Panc1 (cell line): Measurements from ENCODE around the gene MCTP1. TPM values are rescaled to one million over a fixed set of nuclear protein-coding genes. Genes with fewer than 3 reads are reported as not detected.

ENCODE experiments used
- ATAC-seq: fragments of 200-7000 bp; cut with Tn5 transposase; 2 replicates; pipeline ENCODE4 v1.9.1; 2020; ENCODE audit warnings: mild to moderate bottlenecking, moderate library complexity
- BruUV-seq: library from RNA; stranded (reverse); fragments of 400-500 nt; replicated peaks from 2 replicates; lab custom pipeline; 2021; lab: Mats Ljungman, UMichigan
- CTCF ChIA-PET: fragments of 300-600 bp; sonication (Branson Sonifier 250); formaldehyde crosslinking; loops from one replicate; lab custom pipeline; 2022; ENCODE audit warnings: antibody characterized with exemption; lab: Charles Lee
- POLR2A ChIA-PET: fragments of 300-600 bp; sonication (Branson Sonifier 250); formaldehyde crosslinking; loops from one replicate; lab custom pipeline; 2022; ENCODE audit warnings: antibody characterized with exemption; lab: Charles Lee
- DNase-seq: peaks from one replicate; pipeline ENCODE4 v3.0.0-alpha.2; 2010; ENCODE audit warnings: low read depth, low spot score
- H3K27ac ChIP-seq: 2 replicates; pipeline ENCODE4 v1.5.1; 2011; ENCODE audit warnings: mild to moderate bottlenecking, low read length, inconsistent platforms
- H3K27me3 ChIP-seq: fragments of 200-500 bp; sonication (Bioruptor generic); 2 replicates; pipeline ENCODE4 v1.6.0; 2014; ENCODE audit warnings: low read length, inconsistent platforms; ENCODE audit not compliant: control insufficient read depth, insufficient read depth
- H3K36me3 ChIP-seq: fragments of 200-500 bp; sonication (Bioruptor generic); 2 replicates; pipeline ENCODE4 v1.5.1; 2014; ENCODE audit warnings: inconsistent platforms, mild to moderate bottlenecking, low read length, moderate library complexity; ENCODE audit not compliant: control insufficient read depth, insufficient read depth
- H3K4me1 ChIP-seq: 2 replicates; pipeline ENCODE4 v1.5.1; 2011; ENCODE audit warnings: inconsistent platforms, mild to moderate bottlenecking, low read length, moderate library complexity; ENCODE audit not compliant: control insufficient read depth, insufficient read depth
- H3K4me3 ChIP-seq, 2 experiments: 2 replicates each; pipeline ENCODE4 v1.5.1; 2011 to 2012; ENCODE audit warnings: low read depth in 2 of 2, low read length in 2 of 2, mild to moderate bottlenecking in 2 of 2, inconsistent platforms in 1 of 2, moderate library complexity in 1 of 2
- H3K9me3 ChIP-seq: fragments of 200-500 bp; sonication (Bioruptor generic); 2 replicates; pipeline ENCODE4 v1.5.1; 2014; ENCODE audit warnings: low read depth, mild to moderate bottlenecking, inconsistent platforms, low read length, moderate library complexity; ENCODE audit not compliant: control insufficient read depth, insufficient read depth
- CTCF ChIP-seq: fragments of 450-650 bp; IDR thresholded peaks from 2 replicates; pipeline ENCODE4 v1.5.1; 2017; ENCODE audit warnings: mild to moderate bottlenecking
- POLR2AphosphoS5 ChIP-seq: IDR thresholded peaks from 2 replicates; pipeline ENCODE4 v1.6.1; 2012; ENCODE audit warnings: mild to moderate bottlenecking, low read depth, low read length, moderate library complexity
- REST ChIP-seq, 2 experiments: IDR thresholded peaks; 2 replicates each; pipeline ENCODE4 v1.6.1; 2011 to 2012; ENCODE audit warnings: low read depth in 2 of 2, control low read depth in 1 of 2, low read length in 1 of 2, mild to moderate bottlenecking in 1 of 2, moderate library complexity in 1 of 2; ENCODE audit not compliant: insufficient read depth in 1 of 2
- SIN3A ChIP-seq: IDR thresholded peaks from 2 replicates; pipeline ENCODE4 v1.6.1; 2012; ENCODE audit warnings: low read depth, mild to moderate bottlenecking, low read length, moderate library complexity, borderline replicate concordance; ENCODE audit not compliant: insufficient read depth
- TCF7L2 ChIP-seq: IDR thresholded peaks from 2 replicates; pipeline ENCODE4 v1.6.1; 2011; ENCODE audit warnings: mild to moderate bottlenecking, low read depth, low read length, inconsistent platforms
- in situ Hi-C: cut with HindIII; loops from 2 replicates; pipeline ENCODE4 v1.10.0; 2016; ENCODE audit warnings: low sequenced_read_pairs, low pct_unique_long_range_greater_than_20kb
- intact Hi-C: fragments of 100-400 bp; cut with micrococcal nuclease; formaldehyde crosslinking; loops from one replicate; pipeline ENCODE4 v1.10.0; 2022; ENCODE audit not compliant: unreplicated experiment
- total RNA-seq: library from RNA; stranded (reverse); gene quantifications from one replicate; pipeline ENCODE4 v1.2.1, GENCODE V29; 2021; ENCODE audit not compliant: unreplicated experiment

Gene MCTP1
- total RNA-seq, 1 experiment from 2014 or later = 39.8 TPM

DNA sequence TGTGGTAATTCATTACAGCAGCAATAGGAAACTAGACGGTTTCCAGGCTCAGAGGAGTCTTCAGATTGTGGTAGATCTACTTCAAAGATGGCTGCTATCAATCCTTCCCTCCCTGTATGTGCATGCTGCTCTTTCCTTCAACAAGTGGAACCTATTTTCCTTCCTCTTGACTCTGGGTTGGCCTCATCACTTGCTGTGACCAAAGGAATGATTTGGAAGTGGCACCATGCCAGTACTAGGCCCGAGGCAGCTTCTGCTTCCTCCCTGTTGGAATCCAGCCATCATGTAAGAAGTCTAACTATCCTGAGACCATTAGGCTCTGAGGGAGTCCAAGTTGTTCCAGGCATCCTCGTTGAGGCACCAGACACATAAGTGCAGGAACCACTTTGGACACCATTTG is 46.5 kb upstream of the MCTP1 start:
- TF ChIP-seq TCF7L2 = no peak
- TF ChIP-seq SIN3A = no peak
- TF ChIP-seq REST (IDR thresholded peaks at IDR 0.05; ENCODE audit: insufficient read depth in 1 of 2, low read depth in 2 of 2, low read length in 1 of 2) = no peak
- TF ChIP-seq CTCF = no peak
- no peak for TF ChIP-seq POLR2AphosphoS5
- Histone ChIP-seq H3K4me3 (no peak overlapping the region), H3K9me3 (no peaks in the 10 kb centered on the region), H3K27ac (no peak overlapping the region), H3K36me3 (no peaks in the 10 kb centered on the region; the same call in 1 of the 2 replicates), H3K4me1 (no peaks in the 10 kb centered on the region), H3K27me3 (peaks cover 10% of the 10 kb centered on the region)
- no TSS peak for BruUV-seq
- CTCF ChIA-PET = no interaction called here
- ATAC-seq = no peak
- POLR2A ChIA-PET = no interaction called here
- DNase-seq = no peak
- intact Hi-C loops (no loop called here), in situ Hi-C loops (no loop called here)

GRCh38 chr5:95327211-95327610 is 42.3 kb upstream of the MCTP1 start:
- Histone ChIP-seq H3K4me1 (no peaks in the 10 kb centered on the region), H3K9me3 (no peaks in the 10 kb centered on the region), H3K27me3 (peaks cover 2% of the 10 kb centered on the region; the same call in 1 of the 2 replicates), H3K27ac (no peak overlapping the region), H3K4me3 (no peak overlapping the region), H3K36me3 (no peaks in the 10 kb centered on the region)
- no peak for ATAC-seq
- no peak for DNase-seq
- ChIA-PET POLR2A (no interaction called here), CTCF (no interaction called here)
- TF ChIP-seq REST (IDR thresholded peaks at IDR 0.05; ENCODE audit: insufficient read depth in 1 of 2, low read depth in 2 of 2, low read length in 1 of 2) (no peak), POLR2AphosphoS5 (no peak), SIN3A (no peak), TCF7L2 (no peak), CTCF (no peak)
- no TSS peak for BruUV-seq
- intact Hi-C loops = no loop called here
- in situ Hi-C loops = no loop called here
